ENCODE measurements around the gene MUC5AC.

The MUC5AC gene

DNA sequence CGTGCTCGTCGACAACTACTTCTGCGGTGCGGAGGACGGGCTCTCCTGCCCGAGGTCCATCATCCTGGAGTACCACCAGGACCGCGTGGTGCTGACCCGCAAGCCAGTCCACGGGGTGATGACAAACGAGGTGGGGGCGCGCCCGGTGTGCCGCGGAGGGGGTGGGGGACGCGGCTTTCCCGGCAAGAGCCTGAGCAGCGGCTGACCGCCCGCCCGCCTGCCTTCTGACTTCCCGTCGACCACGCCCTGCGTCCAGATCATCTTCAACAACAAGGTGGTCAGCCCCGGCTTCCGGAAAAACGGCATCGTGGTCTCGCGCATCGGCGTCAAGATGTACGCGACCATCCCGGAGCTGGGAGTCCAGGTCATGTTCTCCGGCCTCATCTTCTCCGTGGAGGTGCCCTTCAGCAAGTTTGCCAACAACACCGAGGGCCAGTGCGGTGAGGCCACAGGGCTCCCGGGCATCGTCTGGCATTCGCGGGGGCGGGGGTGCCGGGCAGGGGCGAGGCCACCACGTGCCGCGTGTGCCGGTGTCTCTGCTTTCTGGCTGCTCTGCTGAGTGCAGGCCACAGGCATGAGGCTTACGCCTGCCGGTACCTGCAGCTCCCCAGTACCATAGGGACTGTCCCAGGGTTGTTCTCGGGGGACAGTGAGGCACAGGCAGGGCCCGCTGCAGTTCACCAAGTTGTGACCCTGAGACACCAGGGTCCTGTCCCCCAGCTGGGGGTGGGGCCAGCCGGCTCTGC lies 36.7 kb downstream of the MUC5AC start:
- in situ Hi-C loops (cut with MboI; ENCODE audit: low sequenced_read_pairs): no loop called here

DNA sequence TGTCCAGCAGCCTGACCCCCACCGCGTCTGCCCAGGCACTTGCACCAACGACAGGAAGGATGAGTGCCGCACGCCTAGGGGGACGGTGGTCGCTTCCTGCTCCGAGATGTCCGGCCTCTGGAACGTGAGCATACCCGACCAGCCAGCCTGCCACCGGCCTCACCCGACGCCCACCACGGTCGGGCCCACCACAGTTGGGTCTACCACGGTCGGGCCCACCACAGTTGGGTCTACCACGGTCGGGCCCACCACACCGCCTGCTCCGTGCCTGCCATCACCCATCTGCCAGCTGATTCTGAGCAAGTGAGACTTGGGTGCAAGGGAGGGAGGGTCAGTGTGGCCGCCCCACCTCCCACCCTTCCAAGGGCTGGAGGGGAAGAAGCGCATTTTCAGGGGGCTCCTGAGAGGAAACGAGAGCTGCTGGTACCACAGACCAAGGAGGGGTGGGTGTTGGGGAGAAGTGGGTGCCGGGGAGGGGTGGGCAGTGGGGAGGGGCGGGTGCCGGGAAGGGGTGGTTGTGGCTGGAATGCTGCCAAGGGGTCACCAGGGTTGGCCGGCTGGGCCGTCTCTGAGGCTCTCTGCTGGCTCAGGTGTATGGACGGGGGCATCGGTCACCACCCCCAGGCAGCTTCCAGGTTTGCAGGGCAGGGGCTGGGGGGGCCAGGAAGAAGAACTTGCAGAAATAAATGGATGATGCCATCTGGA lies 37.4 kb downstream of the MUC5AC start:
- in situ Hi-C loops (cut with MboI; ENCODE audit: low sequenced_read_pairs): no loop called here

DNA sequence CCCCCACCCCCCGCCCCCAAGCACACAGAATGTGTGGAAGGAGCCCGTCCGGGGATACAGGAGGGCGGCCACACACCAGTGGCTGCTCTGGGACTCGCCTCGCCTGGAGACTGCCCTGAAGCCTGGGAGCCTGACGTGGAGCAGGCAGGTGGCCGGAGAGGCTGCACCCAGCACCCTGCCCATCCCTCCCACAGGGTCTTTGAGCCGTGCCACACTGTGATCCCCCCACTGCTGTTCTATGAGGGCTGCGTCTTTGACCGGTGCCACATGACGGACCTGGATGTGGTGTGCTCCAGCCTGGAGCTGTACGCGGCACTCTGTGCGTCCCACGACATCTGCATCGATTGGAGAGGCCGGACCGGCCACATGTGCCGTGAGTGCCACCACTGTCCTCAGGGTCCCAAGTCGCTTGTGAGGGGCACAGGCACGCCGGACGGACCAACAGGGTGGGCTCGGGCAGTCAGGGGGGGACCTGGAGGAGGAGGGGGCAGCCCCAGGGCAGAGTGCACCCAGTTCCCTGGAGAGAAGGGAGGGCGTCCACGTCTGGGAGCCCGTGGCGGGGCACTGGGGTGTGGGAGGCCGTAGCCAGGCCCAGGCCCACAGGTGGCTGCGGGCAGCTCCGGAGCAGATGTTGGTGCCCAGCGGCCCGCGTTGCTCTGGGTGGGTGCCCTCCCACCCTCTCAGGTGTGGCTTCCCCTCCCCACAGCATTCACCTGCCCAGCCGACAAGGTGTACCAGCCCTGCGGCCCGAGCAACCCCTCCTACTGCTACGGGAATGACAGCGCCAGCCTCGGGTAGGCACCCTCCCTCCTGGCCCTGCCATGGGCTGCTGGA lies 38.1 kb downstream of the MUC5AC start:
- in situ Hi-C loops (cut with MboI; ENCODE audit: low sequenced_read_pairs): no loop called here

DNA sequence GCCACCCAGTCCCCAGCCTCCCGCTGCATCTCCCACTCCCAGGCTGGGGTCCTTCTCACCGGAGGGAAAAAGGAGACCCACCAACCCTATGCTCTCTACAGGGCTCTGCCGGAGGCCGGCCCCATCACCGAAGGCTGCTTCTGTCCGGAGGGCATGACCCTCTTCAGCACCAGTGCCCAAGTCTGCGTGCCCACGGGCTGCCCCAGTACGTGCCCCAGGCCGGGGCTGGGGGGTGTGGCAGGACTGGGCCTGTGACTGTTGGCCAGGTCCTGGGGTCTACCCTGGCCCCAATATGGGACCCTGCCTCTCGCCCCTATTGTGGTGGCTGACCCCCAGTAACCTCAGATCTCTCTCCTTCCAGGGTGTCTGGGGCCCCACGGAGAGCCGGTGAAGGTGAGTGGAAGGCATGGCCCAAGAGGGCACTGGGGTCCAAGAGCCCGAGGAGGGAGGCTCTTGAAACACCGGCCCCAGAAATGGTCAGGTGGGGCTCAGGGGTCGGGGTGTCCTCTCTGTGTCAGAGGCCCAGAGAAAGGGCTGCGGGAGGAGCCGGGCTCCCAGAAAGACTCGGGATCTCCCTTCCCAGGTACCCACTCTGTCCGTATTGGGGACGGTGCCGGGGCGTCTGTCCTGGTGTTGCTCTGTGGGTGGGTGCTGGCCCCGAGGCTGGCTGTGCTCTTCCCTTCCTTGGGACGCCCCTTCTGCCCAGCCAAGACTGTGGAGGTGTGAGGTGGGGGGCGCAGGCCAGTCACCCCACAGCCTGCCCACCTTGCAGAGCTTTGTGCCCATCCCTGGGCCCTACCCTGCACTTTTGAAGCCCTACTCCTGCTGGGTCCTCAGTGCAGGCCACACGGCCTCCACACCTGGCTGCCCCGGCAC lies 39.0 kb downstream of the MUC5AC start:
- in situ Hi-C loops (cut with MboI; ENCODE audit: low sequenced_read_pairs): no loop called here

DNA sequence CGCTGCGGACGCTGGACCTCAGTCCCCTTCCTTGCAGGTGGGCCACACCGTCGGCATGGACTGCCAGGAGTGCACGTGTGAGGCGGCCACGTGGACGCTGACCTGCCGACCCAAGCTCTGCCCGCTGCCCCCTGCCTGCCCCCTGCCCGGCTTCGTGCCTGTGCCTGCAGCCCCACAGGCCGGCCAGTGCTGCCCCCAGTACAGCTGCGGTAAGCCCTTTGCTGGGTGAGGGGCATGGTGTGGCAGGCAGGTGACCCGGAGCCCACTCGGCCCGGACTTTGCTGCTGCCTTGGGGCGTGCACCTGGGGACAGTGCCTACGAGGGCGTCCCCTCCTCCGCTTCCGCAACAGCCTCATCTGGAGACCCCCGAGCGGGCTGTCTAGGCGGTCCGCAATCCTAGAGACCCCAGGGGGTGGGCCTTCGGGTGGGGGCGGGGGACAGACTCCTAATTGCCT lies 39.7 kb downstream of the MUC5AC start:
- in situ Hi-C loops (cut with MboI; ENCODE audit: low sequenced_read_pairs): no loop called here

DNA sequence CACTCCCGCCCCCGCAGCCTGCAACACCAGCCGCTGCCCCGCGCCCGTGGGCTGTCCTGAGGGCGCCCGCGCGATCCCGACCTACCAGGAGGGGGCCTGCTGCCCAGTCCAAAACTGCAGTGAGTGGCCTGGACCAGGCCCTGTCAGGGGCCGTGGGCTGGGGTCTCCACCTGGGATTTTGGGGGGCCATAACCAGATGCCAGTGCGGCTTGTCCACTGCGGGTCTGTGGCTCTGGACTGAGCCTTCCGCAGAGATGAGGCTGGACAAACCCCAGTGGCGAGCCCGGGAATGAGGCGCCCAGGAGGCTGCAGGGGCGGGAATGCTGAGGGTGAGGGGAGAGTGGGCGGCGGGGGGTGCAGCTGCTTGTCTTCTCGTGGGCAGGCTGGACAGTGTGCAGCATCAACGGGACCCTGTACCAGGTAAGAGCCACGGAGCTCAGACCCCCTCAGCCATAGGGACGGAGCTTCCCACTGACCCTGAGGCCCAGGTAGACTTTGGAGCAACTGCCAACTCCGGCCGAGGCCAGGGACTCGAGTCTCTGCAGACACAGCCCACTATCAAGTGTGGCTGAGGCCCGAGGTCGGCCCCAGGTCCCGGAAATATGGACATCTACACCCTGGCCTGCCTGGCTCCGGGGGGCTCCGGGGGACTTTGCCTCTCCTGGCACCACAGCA lies 40.3 kb downstream of the MUC5AC start:
- in situ Hi-C loops (cut with MboI; ENCODE audit: low sequenced_read_pairs): no loop called here

DNA sequence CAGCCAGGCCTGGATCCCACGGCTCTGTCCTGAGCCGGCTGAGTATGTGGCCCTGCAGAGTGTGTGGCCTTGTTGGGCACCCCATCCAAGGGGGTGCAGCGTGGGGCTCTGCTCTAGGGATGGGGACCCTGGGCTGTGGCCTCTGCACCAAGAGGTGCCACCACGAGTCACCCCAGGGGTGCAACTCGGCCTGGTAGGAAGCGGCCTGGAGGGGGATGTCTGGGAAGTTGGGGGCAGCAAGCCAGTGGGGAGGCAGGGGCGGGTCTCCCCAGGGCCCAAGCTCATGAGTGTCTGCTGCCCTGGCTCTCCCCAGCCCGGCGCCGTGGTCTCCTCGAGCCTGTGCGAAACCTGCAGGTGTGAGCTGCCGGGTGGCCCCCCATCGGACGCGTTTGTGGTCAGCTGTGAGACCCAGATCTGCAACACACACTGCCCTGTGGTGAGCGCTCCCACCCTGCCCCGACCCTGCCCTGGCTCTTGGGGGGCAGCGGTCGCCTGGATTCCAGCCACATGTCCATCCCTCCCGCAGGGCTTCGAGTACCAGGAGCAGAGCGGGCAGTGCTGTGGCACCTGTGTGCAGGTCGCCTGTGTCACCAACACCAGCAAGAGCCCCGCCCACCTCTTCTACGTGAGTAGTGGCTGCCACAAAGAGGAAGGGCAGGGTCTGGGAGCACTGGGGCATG lies 40.9 kb downstream of the MUC5AC start:
- in situ Hi-C loops (cut with MboI; ENCODE audit: low sequenced_read_pairs): no loop called here

DNA sequence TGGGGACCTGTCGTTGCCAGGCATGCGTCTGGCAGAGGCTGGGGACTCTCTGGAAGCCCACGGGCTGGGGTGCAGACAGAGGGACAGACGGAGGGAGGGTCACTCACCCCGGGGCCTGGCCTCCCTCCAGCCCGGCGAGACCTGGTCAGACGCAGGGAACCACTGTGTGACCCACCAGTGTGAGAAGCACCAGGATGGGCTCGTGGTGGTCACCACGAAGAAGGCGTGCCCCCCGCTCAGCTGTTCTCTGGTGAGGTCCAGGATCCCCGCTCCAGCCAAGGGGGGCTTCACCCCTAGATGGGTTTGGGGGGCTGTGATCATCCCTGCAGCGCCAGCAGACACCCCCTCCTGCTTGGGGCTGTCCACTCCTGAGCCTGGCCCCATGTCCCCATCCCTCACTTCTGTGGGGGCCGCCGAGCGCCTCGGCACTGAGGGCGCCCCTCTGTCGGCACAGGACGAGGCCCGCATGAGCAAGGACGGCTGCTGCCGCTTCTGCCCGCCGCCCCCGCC lies 41.5 kb downstream of the MUC5AC start:
- in situ Hi-C loops (cut with MboI; ENCODE audit: low sequenced_read_pairs): no loop called here

DNA sequence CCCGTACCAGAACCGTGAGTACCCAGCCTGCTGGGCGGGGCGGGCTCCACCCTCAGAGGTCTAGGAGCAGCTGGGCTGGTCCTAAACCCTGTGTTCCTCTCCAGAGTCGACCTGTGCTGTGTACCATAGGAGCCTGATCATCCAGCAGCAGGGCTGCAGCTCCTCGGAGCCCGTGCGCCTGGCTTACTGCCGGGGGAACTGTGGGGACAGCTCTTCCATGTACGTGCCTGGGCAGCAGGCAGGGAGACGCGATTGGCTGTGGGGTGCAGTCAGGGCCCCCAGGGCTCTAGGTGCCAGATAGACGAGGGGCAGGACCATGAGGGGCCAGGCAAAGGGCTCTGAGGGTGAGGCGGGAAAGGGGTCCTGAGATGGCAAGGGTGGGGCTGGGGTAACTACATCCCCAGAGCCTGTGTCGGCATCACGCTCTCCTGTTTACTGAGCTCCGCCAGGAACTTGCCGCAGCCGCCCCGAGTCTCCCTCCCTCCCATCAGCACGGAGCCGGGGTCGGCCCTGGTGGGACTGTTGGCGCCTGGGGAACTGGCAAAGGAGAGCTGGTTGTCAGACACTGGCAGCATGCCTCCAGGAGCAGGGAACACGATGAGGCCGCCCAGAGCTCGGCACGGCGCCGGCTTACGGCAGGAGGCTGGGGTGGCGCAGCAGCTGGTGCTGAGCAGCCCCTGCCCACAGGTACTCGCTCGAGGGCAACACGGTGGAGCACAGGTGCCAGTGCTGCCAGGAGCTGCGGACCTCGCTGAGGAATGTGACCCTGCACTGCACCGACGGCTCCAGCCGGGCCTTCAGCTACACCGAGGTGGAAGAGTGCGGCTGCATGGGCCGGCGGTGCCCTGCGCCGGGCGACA lies 42.2 kb downstream of the MUC5AC start:
- in situ Hi-C loops (cut with MboI; ENCODE audit: low sequenced_read_pairs): no loop called here

DNA sequence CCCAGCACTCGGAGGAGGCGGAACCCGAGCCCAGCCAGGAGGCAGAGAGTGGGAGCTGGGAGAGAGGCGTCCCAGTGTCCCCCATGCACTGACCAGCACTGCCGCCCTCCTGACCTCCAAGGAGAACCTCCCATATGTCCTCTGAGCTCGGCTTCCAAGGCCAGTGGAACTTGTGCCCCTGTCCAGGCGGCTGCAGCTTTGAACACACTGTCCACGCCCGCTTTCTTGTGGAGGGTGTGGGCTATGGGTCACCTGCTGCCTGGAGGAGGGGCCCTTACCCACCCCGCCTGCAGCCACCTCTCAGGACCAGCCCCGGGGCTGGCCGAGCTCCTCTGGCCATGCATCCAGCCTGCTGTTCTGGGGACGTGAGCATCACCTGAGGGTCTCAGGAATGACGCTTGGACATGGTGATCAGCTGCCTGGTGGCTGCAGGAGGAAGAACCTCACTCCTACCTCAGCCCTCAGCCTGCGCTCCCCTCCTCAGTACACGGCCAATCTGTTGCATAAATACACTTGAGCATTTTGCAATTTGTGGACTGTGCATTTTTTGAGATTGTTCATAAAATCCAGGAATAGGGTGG lies 42.9 kb downstream of the MUC5AC start:
- in situ Hi-C loops (cut with MboI; ENCODE audit: low sequenced_read_pairs): no loop called here

DNA sequence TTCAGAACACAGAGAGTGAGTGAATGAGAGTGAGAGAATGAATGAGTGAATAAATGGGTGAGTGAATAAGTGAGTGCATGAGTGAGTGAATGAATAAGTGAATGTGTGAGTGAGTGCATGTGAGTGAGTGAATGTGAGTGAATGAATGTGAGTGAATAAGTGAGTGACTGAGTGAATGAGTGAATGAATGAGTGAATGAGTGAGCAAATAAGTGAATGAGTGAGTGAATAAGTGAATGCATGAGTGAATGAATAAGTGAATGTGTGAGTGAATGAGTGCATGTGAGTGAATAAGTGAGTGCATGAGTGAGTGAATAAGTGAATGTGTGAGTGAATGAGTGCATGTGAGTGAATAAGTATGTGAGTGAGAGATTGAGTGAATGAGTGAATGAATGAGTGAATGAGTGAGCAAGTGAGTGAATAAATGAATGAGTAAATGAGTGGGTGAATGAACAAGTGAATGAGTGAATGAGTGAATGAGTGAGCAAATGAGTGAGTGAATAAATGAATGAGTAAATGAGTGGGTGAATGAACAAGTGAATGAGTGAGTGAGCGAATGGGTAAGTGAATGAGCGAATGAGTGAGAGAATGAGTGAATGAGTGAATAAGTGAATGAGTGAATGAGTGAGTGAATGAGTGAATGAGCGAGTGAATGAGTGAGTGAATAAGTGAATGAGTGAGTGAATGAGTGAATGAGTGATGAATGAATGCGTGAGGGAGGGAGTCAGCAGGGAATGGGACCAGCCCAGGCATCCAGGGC lies 43.8 kb downstream of the MUC5AC start:
- in situ Hi-C loops (cut with MboI; ENCODE audit: low sequenced_read_pairs): no loop called here

DNA sequence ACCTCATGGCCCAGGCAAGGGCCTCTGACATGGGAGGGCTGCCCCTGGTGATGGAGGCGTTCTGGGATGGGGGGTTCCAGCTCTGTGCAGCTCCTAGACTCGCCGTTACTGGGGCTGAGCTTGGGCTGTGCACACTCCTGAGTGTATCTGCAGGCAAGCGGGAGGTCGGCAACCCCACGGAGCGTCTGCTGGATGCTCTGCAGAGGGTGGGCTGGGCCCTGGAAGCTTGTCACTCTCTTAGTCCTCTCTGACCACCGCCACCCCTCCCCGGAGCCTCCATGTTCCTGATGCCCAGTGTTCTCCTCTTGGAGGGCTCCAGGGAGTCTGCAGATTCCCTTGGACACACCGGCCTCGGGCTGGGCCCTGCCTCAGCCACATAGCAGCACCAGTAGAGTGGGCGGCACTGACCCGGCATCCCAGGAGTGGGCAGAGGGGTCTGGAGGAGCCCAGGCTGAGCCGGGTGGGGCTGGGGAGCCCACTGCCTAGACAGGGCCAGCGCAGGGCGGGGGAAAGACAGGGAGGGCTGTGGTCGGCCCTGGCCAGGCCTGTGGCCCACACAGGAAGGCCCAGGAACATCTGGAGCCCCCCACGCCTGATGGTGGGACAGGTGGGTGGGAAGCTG lies 44.5 kb downstream of the MUC5AC start:
- in situ Hi-C loops (cut with MboI; ENCODE audit: low sequenced_read_pairs): no loop called here

DNA sequence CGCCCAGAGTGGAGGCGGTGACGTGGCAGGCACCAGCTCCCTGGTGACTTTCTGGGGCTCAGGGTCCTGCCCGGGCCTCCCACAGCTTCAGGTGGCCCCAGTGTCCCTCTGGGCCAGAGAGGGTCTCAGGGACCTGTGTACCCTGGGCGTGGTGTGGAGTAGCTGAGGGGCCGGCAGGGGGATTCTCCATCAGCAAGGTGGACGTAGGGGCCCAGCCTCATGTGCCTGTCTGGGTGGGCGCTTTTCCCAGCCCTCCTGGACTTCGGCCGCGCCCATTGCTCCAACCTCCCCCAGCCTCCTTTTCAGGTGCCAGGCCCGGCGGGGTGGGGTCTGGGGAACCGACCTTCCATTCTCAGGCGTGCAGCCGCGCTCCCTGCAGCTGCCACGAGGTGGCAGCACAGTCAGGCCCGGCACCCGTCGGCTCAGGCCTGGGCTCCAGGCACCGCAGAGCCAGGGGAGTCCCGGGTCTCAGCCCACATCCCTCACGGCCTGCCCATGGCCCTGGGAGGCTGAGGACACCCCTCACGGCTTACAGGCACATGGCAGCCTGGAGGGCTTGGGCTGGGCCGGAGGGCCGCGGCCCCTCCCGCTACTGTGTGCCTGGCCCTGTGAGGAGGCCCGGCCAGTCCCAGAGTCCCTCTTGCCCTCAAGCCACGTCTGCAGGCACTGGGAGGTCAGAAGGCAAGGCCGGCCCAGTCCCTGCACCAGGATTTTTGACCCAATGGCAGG lies 45.2 kb downstream of the MUC5AC start:
- in situ Hi-C loops (cut with MboI; ENCODE audit: low sequenced_read_pairs): no loop called here

DNA sequence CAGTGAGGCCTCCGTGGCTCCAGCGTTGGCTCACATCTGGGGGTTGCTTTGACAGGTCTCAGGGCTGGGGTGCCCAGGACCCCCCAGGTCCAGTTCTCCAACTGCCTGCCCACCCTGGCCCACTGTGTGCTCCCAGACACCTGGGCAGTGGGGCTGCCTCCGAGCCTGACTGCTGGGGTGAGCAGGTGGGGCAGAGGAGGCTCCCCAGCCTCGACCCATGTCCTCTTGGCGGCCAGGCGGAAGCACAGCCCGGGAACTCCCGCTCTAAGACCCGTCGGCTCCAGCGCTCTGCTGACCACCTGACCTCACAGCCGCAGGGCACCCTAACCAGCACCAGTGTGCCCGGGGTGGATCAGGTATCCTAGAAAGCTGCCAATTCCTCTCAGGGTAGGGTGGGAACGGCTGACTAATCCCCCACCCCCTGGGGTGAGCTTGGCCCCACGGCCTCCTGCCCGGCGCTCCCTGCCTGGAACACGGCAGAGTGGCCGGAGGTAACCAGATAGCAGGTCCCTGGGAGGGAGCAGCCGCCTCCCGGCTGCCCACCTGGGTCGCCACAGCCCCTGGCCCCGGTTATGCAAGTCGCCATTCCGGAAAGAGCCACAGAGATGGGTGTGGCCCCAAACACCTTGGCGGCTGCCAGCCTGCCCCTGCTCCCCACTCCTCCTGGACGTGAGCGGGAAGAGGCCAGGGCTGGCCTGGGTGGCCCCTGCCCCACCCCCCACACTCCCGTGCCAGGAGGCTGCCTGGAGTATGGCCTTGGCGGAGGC lies 45.9 kb downstream of the MUC5AC start:
- in situ Hi-C loops (cut with MboI; ENCODE audit: low sequenced_read_pairs): no loop called here

DNA sequence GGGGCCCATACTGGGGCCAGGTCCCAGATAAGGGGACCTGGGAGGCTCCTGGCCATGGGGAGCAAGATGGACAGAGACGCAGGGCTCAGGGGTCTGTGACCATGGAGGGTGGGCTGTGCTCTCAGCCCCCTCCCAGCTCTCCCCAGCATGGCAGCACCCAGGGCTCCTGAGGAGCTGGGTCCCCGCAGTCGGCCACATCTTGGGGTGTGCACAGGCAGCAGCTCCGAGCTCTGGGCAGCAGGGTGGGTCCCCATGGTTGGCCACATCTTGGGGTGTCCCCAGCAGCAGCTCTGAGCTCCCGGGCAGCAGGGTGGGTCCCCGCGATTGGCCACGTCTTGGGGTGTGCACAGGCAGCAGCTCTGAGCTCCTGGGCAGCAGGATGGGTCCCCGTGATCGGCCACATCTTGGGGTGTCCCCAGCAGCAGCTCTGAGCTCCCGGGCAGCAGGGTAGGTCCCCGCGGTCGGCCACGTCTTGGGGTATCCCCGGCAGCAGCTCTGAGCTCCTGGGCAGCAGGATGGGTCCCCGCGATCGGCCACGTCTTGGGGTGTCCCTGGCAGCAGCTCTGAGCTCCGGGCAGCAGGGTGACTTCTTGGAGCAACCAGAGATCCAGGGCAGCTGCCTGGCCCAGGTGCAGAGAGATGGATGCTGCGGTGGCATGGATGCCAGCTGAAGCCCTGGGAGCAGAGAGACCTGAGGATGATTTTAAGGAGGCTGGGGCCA lies 46.8 kb downstream of the MUC5AC start:
- in situ Hi-C loops (cut with MboI; ENCODE audit: low sequenced_read_pairs): no loop called here

Measured in HL-60/S4 treated with phorbol 12-myristate 13-acetate at 8.2 ng/mL for 4 days and 3 days (cell line).